HepG2 (cell line): ENCODE data around the gene SYNGR2. TPM values are rescaled to one million over a fixed set of nuclear protein-coding genes. Genes with fewer than 3 reads are reported as not detected.

ENCODE experiments used
- ATF7 ChIP-seq, 2 experiments: fragments of 450-650 bp in 1 of 2; sonication (generic) in 1 of 2; formaldehyde crosslinking in 1 of 2; IDR thresholded peaks; 2 replicates each; pipeline versions ENCODE4 v1.4.0 to v1.6.1; 2016 to 2020; ENCODE audit warnings: antibody characterized with exemption in 1 of 2, mild to moderate bottlenecking in 1 of 2, missing genetic modification reagents in 1 of 2
- HNRNPLL ChIP-seq: fragments of 200-400 bp; formaldehyde crosslinking; IDR thresholded peaks from 2 replicates; pipeline ENCODE4 v1.6.1; 2017; ENCODE audit warnings: mild to moderate bottlenecking, low read depth, low read length; ENCODE audit not compliant: poor library complexity, severe bottlenecking
- HNRNPUL1 ChIP-seq: fragments of 200-400 bp; formaldehyde crosslinking; IDR thresholded peaks from 2 replicates; pipeline ENCODE4 v1.6.1; 2017; ENCODE audit warnings: low read depth, mild to moderate bottlenecking, low read length, moderate library complexity
- MAFG ChIP-seq: sonication (generic); formaldehyde crosslinking; IDR thresholded peaks from 2 replicates; pipeline ENCODE4 v1.5.1; 2020; ENCODE audit warnings: mild to moderate bottlenecking, missing genetic modification reagents
- MED1 ChIP-seq: sonication (generic); formaldehyde crosslinking; IDR thresholded peaks from 2 replicates; pipeline ENCODE4 v1.4.0; 2020; ENCODE audit warnings: missing genetic modification reagents
- MED13 ChIP-seq: sonication (generic); formaldehyde crosslinking; IDR thresholded peaks from 2 replicates; pipeline ENCODE4 v1.5.0; 2020; ENCODE audit warnings: missing genetic modification reagents
- MEF2D ChIP-seq: sonication (generic); formaldehyde crosslinking; IDR thresholded peaks from 2 replicates; pipeline ENCODE4 v1.5.1; 2020; ENCODE audit warnings: mild to moderate bottlenecking, missing genetic modification reagents
- NFAT5 ChIP-seq: sonication (generic); formaldehyde crosslinking; IDR thresholded peaks from 2 replicates; pipeline ENCODE4 v1.4.0; 2020; ENCODE audit warnings: missing genetic modification reagents
- NR2C2 ChIP-seq: sonication (generic); formaldehyde crosslinking; IDR thresholded peaks from 2 replicates; pipeline ENCODE4 v1.4.0; 2020; ENCODE audit warnings: missing genetic modification reagents, mild to moderate bottlenecking, moderate library complexity, borderline replicate concordance
- NRL ChIP-seq: sonication (generic); formaldehyde crosslinking; IDR thresholded peaks from 2 replicates; pipeline ENCODE4 v1.5.0; 2020; ENCODE audit warnings: missing genetic modification reagents, mild to moderate bottlenecking, moderate library complexity, borderline replicate concordance
- POGZ ChIP-seq: sonication (generic); formaldehyde crosslinking; IDR thresholded peaks from 2 replicates; pipeline ENCODE4 v1.4.0; 2020; ENCODE audit warnings: mild to moderate bottlenecking, missing genetic modification reagents
- RBFOX2 ChIP-seq: fragments of 200-400 bp; formaldehyde crosslinking; IDR thresholded peaks from 2 replicates; pipeline ENCODE4 v1.6.1; 2017; ENCODE audit warnings: low read depth, mild to moderate bottlenecking, low read length
- RFXANK ChIP-seq: IDR thresholded peaks from 2 replicates; pipeline ENCODE4 v1.6.1; 2016
- SIX4 ChIP-seq: sonication (generic); formaldehyde crosslinking; IDR thresholded peaks from 2 replicates; pipeline ENCODE4 v1.4.0; 2020; ENCODE audit warnings: missing genetic modification reagents
- TP53 ChIP-seq: sonication (generic); formaldehyde crosslinking; conservative IDR thresholded peaks from 2 replicates; pipeline ENCODE4 v1.4.0; 2020; ENCODE audit warnings: missing genetic modification reagents
- ZFP37 ChIP-seq: sonication (generic); formaldehyde crosslinking; IDR thresholded peaks from 2 replicates; pipeline ENCODE4 v1.4.0; 2020; ENCODE audit warnings: missing genetic modification reagents, borderline replicate concordance
- ZNF225 ChIP-seq: sonication (generic); formaldehyde crosslinking; IDR thresholded peaks from 2 replicates; pipeline ENCODE4 v1.4.0; 2020; ENCODE audit warnings: mild to moderate bottlenecking, missing genetic modification reagents
- ZNF331 ChIP-seq: sonication (generic); formaldehyde crosslinking; IDR thresholded peaks from 2 replicates; pipeline ENCODE4 v1.4.0; 2020; ENCODE audit warnings: missing genetic modification reagents
- ZNF563 ChIP-seq: sonication (generic); formaldehyde crosslinking; IDR thresholded peaks from 2 replicates; pipeline ENCODE4 v1.8.0; 2022; ENCODE audit warnings: mild to moderate bottlenecking, moderate library complexity, missing genetic modification reagents
- ZNF570 ChIP-seq: sonication (generic); formaldehyde crosslinking; IDR thresholded peaks from 2 replicates; pipeline ENCODE4 v1.4.0; 2020; ENCODE audit warnings: mild to moderate bottlenecking, missing genetic modification reagents, borderline replicate concordance
- ZNF83 ChIP-seq: sonication (generic); formaldehyde crosslinking; IDR thresholded peaks from 2 replicates; pipeline ENCODE4 v1.4.0; 2020; ENCODE audit warnings: missing genetic modification reagents, mild to moderate bottlenecking, borderline replicate concordance
- ZSCAN31 ChIP-seq: sonication (generic); formaldehyde crosslinking; IDR thresholded peaks from 2 replicates; pipeline ENCODE4 v1.5.0; 2020; ENCODE audit warnings: low read depth, mild to moderate bottlenecking, missing genetic modification reagents
- polyA plus RNA-seq, 8 experiments: library from polyadenylated mRNA; depleted of rRNA in 3 of 8; stranded (reverse) in 7 of 8; unstranded in 1 of 8; fragments of >200 nt; fragmentation: Illumina TruSeq in 4 of 8; extraction: Trizol in 4 of 8; gene quantifications; 2 replicates each; pipeline versions ENCODE4 v1.2.1 to v1.2.3, GENCODE V29; 2011 to 2016; ENCODE audit warnings: low read depth in 4 of 8, missing spikeins in 1 of 8, mixed read lengths in 1 of 8; ENCODE audit not compliant: insufficient read depth in 1 of 8
- total RNA-seq, 5 experiments: library from RNA; depleted of rRNA; stranded (reverse); fragments of >200 nt; fragmentation: Illumina TruSeq; extraction: Trizol; gene quantifications; 2 replicates each; pipeline ENCODE4 v1.2.3, GENCODE V29; 2016; ENCODE audit warnings: low read depth in 1 of 5
- TF ChIP-seq, protein P1 (sequence below): sonication (generic); formaldehyde crosslinking; IDR thresholded peaks from 2 replicates; pipeline ENCODE4 v1.4.0; 2020; ENCODE audit warnings: mild to moderate bottlenecking, missing genetic modification reagents
- TF ChIP-seq, protein P2 (sequence below): sonication (generic); formaldehyde crosslinking; IDR thresholded peaks from 2 replicates; pipeline ENCODE4 v1.5.0; 2020; ENCODE audit warnings: missing genetic modification reagents

SYNGR2 gene
- total and polyA plus RNA-seq, 2 of the 13 experiments (the other 11 are each of a cell fraction or from before 2014, with no cell fraction given) = 46.7 to 170 TPM

DNA sequence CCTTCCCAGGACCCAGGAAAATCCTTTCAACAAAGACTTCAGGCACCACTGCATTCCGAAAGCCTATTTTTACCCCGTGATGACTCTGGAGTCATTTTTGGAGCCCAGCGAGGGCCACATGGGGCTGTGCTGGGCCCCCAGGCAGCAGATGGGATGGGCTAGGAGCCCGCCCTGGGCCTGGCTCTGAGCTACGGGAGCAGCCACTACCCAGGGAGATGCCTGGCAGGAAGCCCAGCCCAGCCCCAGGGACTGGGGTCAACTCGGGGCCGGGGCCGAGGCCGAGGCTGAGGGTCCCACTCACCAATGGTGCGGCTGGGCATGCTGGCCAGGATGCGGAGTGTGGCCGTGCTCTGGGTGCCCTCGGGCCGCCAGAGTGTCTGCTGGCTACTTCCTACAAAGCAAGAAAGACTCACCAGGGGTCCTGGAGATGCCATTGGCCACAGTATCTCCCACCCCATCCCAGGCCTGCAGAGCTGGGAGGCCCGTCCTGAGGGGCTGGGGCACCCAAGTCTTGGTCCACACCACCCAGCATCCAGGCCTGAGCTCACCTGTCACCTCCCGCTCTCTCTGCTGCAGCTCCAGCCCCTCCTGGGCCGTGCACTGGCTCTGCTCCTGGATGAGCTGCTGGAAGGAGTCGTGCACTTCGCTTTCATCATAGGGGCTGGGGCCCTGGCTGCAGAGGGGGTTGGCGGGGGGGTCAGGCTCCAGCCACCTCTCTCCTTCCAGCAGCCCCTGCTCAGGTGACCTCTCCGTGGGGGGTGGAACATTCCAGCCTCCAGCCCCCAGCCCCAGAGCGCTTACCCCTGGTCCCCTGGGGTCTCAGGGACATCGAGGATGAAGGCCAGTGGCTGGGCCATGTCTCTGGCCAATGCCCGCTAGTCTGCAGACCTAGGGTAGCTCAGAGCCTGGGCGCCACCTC, 42.1 kb upstream of the SYNGR2 start (continued):
- no peak for TF ChIP-seq NFAT5
- TF ChIP-seq MED1 (CRISPR knock-in tag) = no peak
- TF ChIP-seq ZSCAN31 = no peak
- no peak for TF ChIP-seq ZNF331 (CRISPR knock-in tag)
- TF ChIP-seq ZNF225 = no peak
- no peak for TF ChIP-seq ZNF563
- no peak for TF ChIP-seq POGZ (CRISPR knock-in tag)
- peak; percentile 43 for TF ChIP-seq HNRNPLL
- TF ChIP-seq, protein P1, sequence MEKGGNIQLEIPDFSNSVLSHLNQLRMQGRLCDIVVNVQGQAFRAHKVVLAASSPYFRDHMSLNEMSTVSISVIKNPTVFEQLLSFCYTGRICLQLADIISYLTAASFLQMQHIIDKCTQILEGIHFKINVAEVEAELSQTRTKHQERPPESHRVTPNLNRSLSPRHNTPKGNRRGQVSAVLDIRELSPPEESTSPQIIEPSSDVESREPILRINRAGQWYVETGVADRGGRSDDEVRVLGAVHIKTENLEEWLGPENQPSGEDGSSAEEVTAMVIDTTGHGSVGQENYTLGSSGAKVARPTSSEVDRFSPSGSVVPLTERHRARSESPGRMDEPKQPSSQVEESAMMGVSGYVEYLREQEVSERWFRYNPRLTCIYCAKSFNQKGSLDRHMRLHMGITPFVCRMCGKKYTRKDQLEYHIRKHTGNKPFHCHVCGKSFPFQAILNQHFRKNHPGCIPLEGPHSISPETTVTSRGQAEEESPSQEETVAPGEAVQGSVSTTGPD (CRISPR knock-in tag) = no peak
- peak; percentile 49 for TF ChIP-seq RBFOX2
- TF ChIP-seq NR2C2 = no peak
- TF ChIP-seq ZNF570 (CRISPR knock-in tag) = no peak
- TF ChIP-seq ATF7 (IDR thresholded peaks at IDR 0.05) = no peak
- no peak for TF ChIP-seq ATF7 (CRISPR knock-in tag; IDR thresholded peaks at IDR 0.05)
- no peak for TF ChIP-seq MAFG
- TF ChIP-seq HNRNPUL1 = no peak
- no peak for TF ChIP-seq SIX4
- TF ChIP-seq RFXANK (CRISPR knock-in tag) = no peak
- TF ChIP-seq MED13 (CRISPR knock-in tag) = no peak
- no peak for TF ChIP-seq MEF2D (CRISPR knock-in tag)
- TF ChIP-seq, protein P2, sequence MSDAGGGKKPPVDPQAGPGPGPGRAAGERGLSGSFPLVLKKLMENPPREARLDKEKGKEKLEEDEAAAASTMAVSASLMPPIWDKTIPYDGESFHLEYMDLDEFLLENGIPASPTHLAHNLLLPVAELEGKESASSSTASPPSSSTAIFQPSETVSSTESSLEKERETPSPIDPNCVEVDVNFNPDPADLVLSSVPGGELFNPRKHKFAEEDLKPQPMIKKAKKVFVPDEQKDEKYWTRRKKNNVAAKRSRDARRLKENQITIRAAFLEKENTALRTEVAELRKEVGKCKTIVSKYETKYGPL (CRISPR knock-in tag) = no peak
- 0 out of 2 replicates have a peak, but pooled peaks have one; percentile 36 for TF ChIP-seq NRL
- no peak for TF ChIP-seq ZNF83 (CRISPR knock-in tag)
- TF ChIP-seq TP53 = no peak
- no peak for TF ChIP-seq ZFP37 (CRISPR knock-in tag)
